H7 (cell line): Measurements from ENCODE around the gene PIGBOS1. TPM values are rescaled to one million over a fixed set of nuclear protein-coding genes. Genes with fewer than 3 reads are reported as not detected.
"Not testable (repeated sequence)": the region's sequence is repeated elsewhere in the genome, so short reads cannot be mapped to it uniquely, and the experiment has no call there.

Experiments used
- DNase-seq: peaks from one replicate; pipeline ENCODE4 v3.0.0; 2012
- H3K27me3 ChIP-seq: 2 replicates; pipeline ENCODE4 v1.6.0; 2011; ENCODE audit warnings: mild to moderate bottlenecking, low read length; ENCODE audit not compliant: control insufficient read depth, insufficient read depth
- H3K36me3 ChIP-seq: replicated peaks from 2 replicates; pipeline ENCODE4 v1.5.1; 2011; ENCODE audit warnings: low read length; ENCODE audit not compliant: control insufficient read depth, insufficient read depth
- H3K4me3 ChIP-seq: 2 replicates; pipeline ENCODE4 v1.5.1; 2011; ENCODE audit warnings: low read depth, mild to moderate bottlenecking, control low read depth, low read length, moderate library complexity; ENCODE audit not compliant: insufficient read depth
- total RNA-seq: library from RNA; depleted of rRNA; stranded (reverse); fragments of >200 nt; shearing (Covaris generic); gene quantifications from 2 replicates; pipeline ENCODE4 v1.2.3, GENCODE V29; 2014

The PIGBOS1 gene
- total RNA-seq, 1 experiment from 2014 or later: 20.1 TPM

GRCh38 chr15:55284426-55284825 is 34.5 kb downstream of the PIGBOS1 start:
- H3K4me3 ChIP-seq: no peak overlapping the region
- peaks cover 6% of the 10 kb centered on the region for H3K27me3 ChIP-seq
- DNase-seq: no peak
- no peaks in the 10 kb centered on the region for H3K36me3 ChIP-seq

GRCh38 chr15:55283379-55284147 is 35.4 kb downstream of the PIGBOS1 start:
- DNase-seq: no peak
- Histone ChIP-seq H3K4me3 (no peak overlapping the region), H3K36me3 (no peaks in the 10 kb centered on the region), H3K27me3 (no peaks in the 10 kb centered on the region)

GRCh38 chr15:55282284-55282833 is 36.6 kb downstream of the PIGBOS1 start:
- H3K27me3 ChIP-seq: no peaks in the 10 kb centered on the region
- DNase-seq: no peak
- no peaks in the 10 kb centered on the region for H3K36me3 ChIP-seq
- no peak overlapping the region for H3K4me3 ChIP-seq

- H3K36me3 ChIP-seq: no peaks in the 10 kb centered on the region
- no peak overlapping the region for H3K4me3 ChIP-seq
- H3K27me3 ChIP-seq: no peaks in the 10 kb centered on the region
- no peak for DNase-seq
Measured at GRCh38 chr15:55281517-55282228, 37.2 kb downstream of the PIGBOS1 start.

GRCh38 chr15:55280589-55280988 is 38.3 kb downstream of the PIGBOS1 start:
- H3K27me3 ChIP-seq, H3K4me3 ChIP-seq, DNase-seq, H3K36me3 ChIP-seq: not testable (repeated sequence)

GRCh38 chr15:55279746-55280351 is 39.1 kb downstream of the PIGBOS1 start:
- no peaks in the 10 kb centered on the region for H3K36me3 ChIP-seq
- no peak overlapping the region for H3K4me3 ChIP-seq
- DNase-seq: no peak
- H3K27me3 ChIP-seq: no peaks in the 10 kb centered on the region

GRCh38 chr15:55279100-55279745 is 39.7 kb downstream of the PIGBOS1 start:
- H3K27me3 ChIP-seq: no peaks in the 10 kb centered on the region
- DNase-seq: no peak
- H3K4me3 ChIP-seq: no peak overlapping the region
- H3K36me3 ChIP-seq: no peaks in the 10 kb centered on the region

DNA sequence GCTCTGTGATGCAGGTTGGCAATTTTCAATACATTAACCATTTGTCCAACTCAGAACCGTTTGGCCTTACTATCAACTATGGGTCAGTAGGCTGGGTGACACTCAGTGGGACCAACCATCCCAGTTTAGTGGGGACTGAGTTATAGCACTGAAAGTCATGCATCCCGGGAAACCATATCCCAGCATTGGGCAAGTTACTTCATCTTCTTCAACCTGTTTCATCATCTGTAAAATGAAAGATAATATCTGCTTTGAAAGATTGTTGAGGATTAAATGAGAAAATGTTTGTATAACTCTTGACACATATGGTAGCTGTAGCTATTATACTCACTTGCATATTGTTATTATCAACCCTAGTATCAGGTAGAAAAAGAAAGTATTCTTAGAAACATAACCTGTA is 41.2 kb downstream of the PIGBOS1 start:
- DNase-seq: no peak
- no peaks in the 10 kb centered on the region for H3K36me3 ChIP-seq
- H3K27me3 ChIP-seq: no peaks in the 10 kb centered on the region
- H3K4me3 ChIP-seq: no peak overlapping the region

DNA sequence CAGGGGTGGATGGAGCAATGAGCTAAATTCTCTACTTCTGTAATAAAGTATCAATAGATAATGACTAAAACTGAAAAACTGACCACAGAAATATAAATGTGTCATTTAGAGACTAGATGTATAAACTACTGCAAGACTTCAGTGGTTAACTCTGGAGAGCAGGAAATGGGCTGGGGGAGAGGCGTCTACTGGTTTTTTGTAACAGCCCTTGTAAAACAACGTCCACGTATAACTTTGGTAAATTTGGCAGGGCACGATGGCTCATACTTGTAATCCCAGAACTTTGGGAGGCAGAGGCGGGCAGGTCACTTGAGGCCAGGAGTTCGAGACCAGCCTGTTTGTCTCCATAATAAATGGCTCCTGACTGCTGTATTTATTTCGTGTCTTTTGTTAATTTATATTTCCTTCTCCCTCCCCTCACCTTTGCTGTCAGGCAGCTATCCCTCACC is 41.8 kb downstream of the PIGBOS1 start:
- Histone ChIP-seq H3K36me3 (no peaks in the 10 kb centered on the region), H3K27me3 (no peaks in the 10 kb centered on the region), H3K4me3 (no peak overlapping the region)
- no peak for DNase-seq

- Histone ChIP-seq H3K36me3 (no peaks in the 10 kb centered on the region), H3K4me3 (no peak overlapping the region), H3K27me3 (no peaks in the 10 kb centered on the region)
- no peak for DNase-seq
Measured at GRCh38 chr15:55276324-55276723, 42.6 kb downstream of the PIGBOS1 start.

DNA sequence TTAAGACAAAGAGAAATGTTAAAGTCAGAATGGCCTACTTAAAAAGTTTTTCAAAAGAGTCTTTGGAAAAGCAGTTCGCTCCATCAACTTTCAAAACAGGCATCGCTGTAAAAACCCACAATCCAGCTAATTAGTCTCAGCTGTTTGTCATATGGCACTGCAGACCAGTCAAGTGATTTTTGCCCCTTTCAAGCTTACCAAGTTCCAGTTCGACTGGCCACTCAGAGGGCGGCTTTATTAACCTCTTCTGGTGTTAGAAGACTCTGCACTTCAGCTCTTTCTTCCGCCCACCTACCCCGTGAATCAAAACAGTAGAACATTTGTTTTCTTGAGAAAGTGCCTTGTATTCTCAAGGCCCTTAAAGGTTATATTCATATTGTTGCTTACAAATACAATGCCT is 48.6 kb downstream of the PIGBOS1 start:
- no peak for DNase-seq
- Histone ChIP-seq H3K27me3 (no peaks in the 10 kb centered on the region), H3K36me3 (no peaks in the 10 kb centered on the region), H3K4me3 (no peak overlapping the region)

GRCh38 chr15:55268176-55268695 is 50.7 kb downstream of the PIGBOS1 start:
- H3K4me3 ChIP-seq: no peak overlapping the region
- no peaks in the 10 kb centered on the region for H3K36me3 ChIP-seq
- no peak for DNase-seq
- H3K27me3 ChIP-seq: no peaks in the 10 kb centered on the region

DNA sequence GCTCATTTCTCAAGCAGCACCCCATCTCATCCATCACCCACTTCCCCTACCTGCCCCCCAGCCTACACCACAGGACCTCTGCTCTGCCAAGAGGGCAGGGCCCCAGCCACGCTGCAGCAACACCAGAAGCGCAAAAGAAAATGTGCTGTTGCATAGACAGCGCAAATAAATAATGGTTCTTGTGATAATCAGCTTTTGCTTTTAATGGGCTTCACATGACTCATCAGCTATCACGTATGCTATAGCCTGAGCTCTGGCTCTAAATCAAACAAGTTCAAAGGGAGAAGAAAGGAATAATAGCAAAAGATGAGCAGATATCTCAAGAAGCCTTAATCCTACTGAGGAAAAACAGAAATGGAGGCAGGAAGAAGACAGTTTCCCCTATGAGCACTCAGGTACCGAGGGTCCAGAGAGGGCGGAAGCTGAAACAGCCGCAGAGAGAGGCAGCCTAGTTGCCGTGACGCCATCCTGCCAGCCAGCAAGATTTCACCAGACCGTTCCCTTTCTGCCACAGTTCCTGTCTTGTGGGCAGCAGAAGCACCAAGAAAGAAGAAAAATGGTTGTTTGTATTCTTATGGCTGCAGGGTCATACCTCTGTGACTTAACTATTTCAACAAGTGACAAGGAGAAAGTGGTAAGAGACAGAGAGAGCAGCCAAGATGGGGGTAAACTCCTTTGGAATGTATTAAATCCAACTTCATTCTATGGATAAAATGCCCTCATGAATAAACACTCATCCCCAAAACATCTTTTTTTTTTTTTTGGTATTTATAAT is 51.3 kb downstream of the PIGBOS1 start:
- Histone ChIP-seq H3K27me3 (no peaks in the 10 kb centered on the region), H3K4me3 (no peak overlapping the region), H3K36me3 (no peaks in the 10 kb centered on the region)
- DNase-seq: no peak
